Esophagus squamous epithelium (tissue), 5 donors: ENCODE data around the gene BAG2. TPM values are rescaled to one million over a fixed set of nuclear protein-coding genes. Genes with fewer than 3 reads are reported as not detected.
A peak's percentile ranks its signal among the peaks of the same experiment; 100 is the strongest.

Source experiments
- DNase-seq: peaks from one replicate; lab custom pipeline; 2025; lab: John Stamatoyannopoulos, UW
- H3K27ac ChIP-seq, 4 donors: fragments of 200-600 bp; sonication (generic); one replicate each; pipeline ENCODE4 v1.5.1; 2016 to 2019; ENCODE audit warnings: mild to moderate bottlenecking in 1 of 4
- H3K27me3 ChIP-seq, 4 donors: fragments of 200-600 bp; sonication (generic); 1 replicate in 3 of 4; 2 replicates in 1 of 4; pipeline versions ENCODE4 v1.5.1 to v1.6.0; 2017 to 2021; ENCODE audit warnings: antibody characterized with exemption in 1 of 4
- H3K36me3 ChIP-seq, 3 donors: fragments of 200-600 bp; sonication (generic); one replicate each; pipeline ENCODE4 v1.5.1; 2016 to 2019
- H3K4me1 ChIP-seq, 3 donors: fragments of 200-600 bp; sonication (generic); one replicate each; pipeline ENCODE4 v1.5.1; 2017 to 2019
- H3K4me3 ChIP-seq, 4 donors: fragments of 200-600 bp; sonication (generic); 1 replicate in 3 of 4; 2 replicates in 1 of 4; pipeline ENCODE4 v1.5.1; 2016 to 2019; ENCODE audit warnings: mild to moderate bottlenecking in 2 of 4, moderate library complexity in 1 of 4
- H3K9me3 ChIP-seq, 3 donors: fragments of 200-600 bp; sonication (generic); one replicate each; pipeline ENCODE4 v1.5.1; 2016 to 2019
- POLR2A ChIP-seq, 4 donors: fragments of 450-650 bp; IDR thresholded peaks; one replicate each; pipeline ENCODE4 v1.6.1; 2017; ENCODE audit warnings: antibody characterized with exemption in 4 of 4, mild to moderate bottlenecking in 4 of 4, moderate library complexity in 3 of 4
- WGBS, 2 donors: methylation state at CpG; one replicate each; pipeline ENCODE4 v1.1.5; 2018; 5-methylcytosine and 5-hydroxymethylcytosine counted together
- intact Hi-C: fragments of 100-400 bp; cut with DNase I; formaldehyde crosslinking; loops from one replicate; pipeline ENCODE4 v1.15.0; 2022
- total RNA-seq, 4 donors: library from RNA; depleted of rRNA; stranded (reverse); fragments of >200 nt; gene quantifications; one replicate each; pipeline ENCODE4 v1.1.0, GENCODE V29; 2016
- TF ChIP-seq, protein P1 (sequence below), 6 experiments: fragments of 450-650 bp in 4 of 6; fragments of 200-600 bp in 2 of 6; sonication (generic) in 2 of 6; IDR thresholded peaks; one replicate each; pipeline ENCODE4 v1.5.1; 2016 to 2019; ENCODE audit warnings: antibody characterized with exemption in 6 of 6, mild to moderate bottlenecking in 4 of 6, moderate library complexity in 4 of 6
- donor health status: DM: yes; HTN: yes; CAD: no.

The BAG2 gene
- 1 to 10 TPM in 3 of 4 donors, under 1 TPM in 1; 0.38 to 6.7 (median 1.5) TPM for total RNA-seq

DNA sequence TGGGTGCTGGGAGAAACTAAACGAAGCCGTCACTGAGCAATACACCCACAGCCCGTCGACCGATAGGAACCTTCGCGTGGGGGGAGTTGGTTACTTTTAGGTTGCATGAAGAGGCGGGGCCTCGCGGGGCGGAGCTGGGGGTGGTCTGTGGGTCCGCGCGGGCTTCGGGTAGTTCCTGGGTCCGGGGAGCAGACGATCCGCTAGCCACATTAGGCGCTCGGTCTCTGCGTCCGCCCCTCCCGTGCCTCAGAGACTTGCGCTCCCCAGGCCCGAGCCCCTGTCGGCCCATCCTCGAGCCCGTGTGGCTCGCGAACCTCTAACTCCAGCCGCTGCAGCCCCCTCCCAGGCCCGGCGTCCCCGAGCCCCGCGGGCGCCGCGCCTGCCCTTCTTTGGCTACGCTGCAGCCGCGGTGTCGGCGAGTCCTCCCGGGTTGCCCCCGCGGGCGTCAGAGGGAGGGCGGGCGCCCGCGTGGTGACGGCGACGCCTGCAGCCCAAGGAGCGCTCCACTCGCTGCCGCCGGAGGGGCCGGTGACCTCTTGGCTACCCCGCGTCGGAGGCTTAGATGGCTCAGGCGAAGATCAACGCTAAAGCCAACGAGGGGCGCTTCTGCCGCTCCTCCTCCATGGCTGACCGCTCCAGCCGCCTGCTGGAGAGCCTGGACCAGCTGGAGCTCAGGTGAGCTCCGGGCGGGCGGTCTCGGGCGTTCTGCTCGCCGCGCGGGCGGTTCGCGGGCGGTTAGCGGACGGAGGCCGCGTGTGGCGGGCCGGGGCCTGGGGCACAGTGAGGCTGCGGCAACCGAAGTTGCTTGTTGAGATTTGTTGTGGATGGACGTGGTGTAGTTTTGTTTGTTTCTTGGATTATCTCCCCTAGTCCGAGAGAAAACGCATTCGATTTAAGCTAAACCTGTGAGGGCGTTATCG is at the start of gene BAG2:
Gene BAG2 (plus strand): TSS at position 191 of the 920 bp plus-strand sequence. CDS start 372 bp downstream, at position 563.
- H3K36me3 ChIP-seq = peaks cover 0 to 15% (median 0%) of the 10 kb centered on the region in 3 donors
- H3K27ac ChIP-seq = peak within 1 kb of the TSS; percentile 76 to 96 (median 90)
- DNase-seq = peak; percentile 38
- WGBS, 2 donors = 2 to 3% methylated on average over 6 to 35 of the region's 97 CpGs
- TF ChIP-seq, protein P1, sequence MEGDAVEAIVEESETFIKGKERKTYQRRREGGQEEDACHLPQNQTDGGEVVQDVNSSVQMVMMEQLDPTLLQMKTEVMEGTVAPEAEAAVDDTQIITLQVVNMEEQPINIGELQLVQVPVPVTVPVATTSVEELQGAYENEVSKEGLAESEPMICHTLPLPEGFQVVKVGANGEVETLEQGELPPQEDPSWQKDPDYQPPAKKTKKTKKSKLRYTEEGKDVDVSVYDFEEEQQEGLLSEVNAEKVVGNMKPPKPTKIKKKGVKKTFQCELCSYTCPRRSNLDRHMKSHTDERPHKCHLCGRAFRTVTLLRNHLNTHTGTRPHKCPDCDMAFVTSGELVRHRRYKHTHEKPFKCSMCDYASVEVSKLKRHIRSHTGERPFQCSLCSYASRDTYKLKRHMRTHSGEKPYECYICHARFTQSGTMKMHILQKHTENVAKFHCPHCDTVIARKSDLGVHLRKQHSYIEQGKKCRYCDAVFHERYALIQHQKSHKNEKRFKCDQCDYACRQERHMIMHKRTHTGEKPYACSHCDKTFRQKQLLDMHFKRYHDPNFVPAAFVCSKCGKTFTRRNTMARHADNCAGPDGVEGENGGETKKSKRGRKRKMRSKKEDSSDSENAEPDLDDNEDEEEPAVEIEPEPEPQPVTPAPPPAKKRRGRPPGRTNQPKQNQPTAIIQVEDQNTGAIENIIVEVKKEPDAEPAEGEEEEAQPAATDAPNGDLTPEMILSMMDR (IDR thresholded peaks at IDR 0.05) = peak in 4 of 6 experiments; percentile 11 to 36 (median 11)
- peak in 2 of 4 donors; percentile 56 to 73 for TF ChIP-seq POLR2A (IDR thresholded peaks at IDR 0.05)
- H3K9me3 ChIP-seq = no peaks in the 10 kb centered on the region
- H3K4me3 ChIP-seq = peak within 1 kb of the TSS; percentile 57 to 79 (median 62)
- H3K4me1 ChIP-seq = peaks cover 0 to 37% (median 0%) of the 10 kb centered on the region in 3 donors
- intact Hi-C loops = no loop called here
- peaks cover 0 to 10% (median 0%) of the 10 kb centered on the region in 4 donors for H3K27me3 ChIP-seq

DNA sequence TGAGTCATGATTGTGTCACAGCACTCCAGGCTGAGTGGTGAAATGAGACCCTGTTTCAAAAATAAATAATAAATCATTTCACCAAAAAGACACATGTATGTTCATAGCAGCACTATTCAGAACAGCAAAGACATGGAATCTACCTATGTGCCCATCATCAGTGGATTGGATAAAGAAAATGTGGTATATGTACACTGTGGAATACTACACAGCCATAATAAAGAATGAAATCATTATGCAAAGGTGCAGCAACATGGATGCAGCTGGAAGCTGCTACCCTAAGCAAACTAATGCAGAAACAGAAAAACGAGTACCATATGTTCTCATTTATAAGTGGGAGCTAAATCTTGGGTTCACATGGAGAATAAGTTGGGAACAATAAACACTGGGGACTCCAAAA is 49.0 kb upstream of the BAG2 start:
- 100% methylated on average over 1 of the region's 1 CpG for WGBS, 2 donors
- TF ChIP-seq POLR2A (IDR thresholded peaks at IDR 0.05) = no peak
- TF ChIP-seq, protein P1 (IDR thresholded peaks at IDR 0.05) = no peak
- Histone ChIP-seq H3K27me3 (no peaks in the 10 kb centered on the region), H3K4me1 (no peaks in the 10 kb centered on the region), H3K27ac (no peak overlapping the region), H3K36me3 (peaks cover 0 to 24% (median 0%) of the 10 kb centered on the region in 3 donors), H3K4me3 (no peak overlapping the region), H3K9me3 (no peaks in the 10 kb centered on the region)
- DNase-seq = no peak
- intact Hi-C loops = no loop called here

DNA sequence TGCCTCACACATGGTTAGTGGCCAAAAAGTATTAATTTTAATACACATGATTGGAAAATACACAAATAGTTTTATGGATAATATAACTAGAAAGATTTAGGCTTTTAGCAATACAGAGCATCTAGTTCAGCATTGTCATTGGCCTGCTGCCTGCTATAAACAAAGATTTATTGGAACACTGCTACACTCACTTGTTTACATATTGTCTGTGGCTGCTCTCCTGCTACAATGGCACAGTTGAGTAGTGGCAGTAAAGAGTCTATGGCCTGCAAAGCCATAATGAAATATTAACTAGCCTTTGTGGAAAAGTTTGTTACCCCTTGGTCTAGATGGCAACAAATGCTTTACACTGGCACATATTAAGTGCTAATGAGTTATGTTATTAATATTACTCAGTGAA is 44.4 kb upstream of the BAG2 start:
- DNase-seq = no peak
- Histone ChIP-seq H3K36me3 (peaks cover 0 to 27% (median 0%) of the 10 kb centered on the region in 3 donors), H3K4me3 (no peak overlapping the region), H3K4me1 (peaks cover 0 to 6% (median 0%) of the 10 kb centered on the region in 3 donors), H3K27ac (no peak overlapping the region), H3K9me3 (no peaks in the 10 kb centered on the region), H3K27me3 (no peaks in the 10 kb centered on the region)
- TF ChIP-seq, protein P1 (IDR thresholded peaks at IDR 0.05) = no peak
- intact Hi-C loops = no loop called here

DNA sequence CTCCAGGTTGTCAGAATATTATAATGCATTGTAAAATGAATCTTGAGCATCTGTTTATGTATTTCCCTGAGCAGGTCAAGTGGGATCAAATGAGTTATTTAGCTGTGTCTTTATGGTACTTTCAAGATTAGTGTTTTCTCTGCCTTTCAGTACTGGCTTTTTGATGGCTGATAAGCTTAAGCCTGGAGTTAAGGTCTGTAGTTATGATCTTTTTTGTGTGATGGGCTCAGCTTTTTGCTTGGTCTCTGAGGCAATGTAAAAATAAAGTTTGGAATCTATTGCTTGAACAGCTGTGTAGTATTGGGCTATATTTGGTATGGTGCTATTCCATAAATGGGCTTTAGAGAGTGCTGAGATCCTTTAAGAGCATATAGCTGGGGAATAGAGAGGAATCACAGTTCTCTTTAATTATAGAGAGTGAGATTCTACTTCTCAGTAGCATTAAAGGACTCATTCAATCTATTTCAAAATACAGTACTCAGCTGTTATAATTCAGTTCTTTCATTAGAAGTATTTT is 41.4 kb upstream of the BAG2 start:
- Histone ChIP-seq H3K27me3 (no peaks in the 10 kb centered on the region), H3K27ac (no peak overlapping the region), H3K9me3 (no peaks in the 10 kb centered on the region), H3K36me3 (peaks cover 0 to 48% (median 6%) of the 10 kb centered on the region in 3 donors), H3K4me1 (peaks cover 0 to 6% (median 0%) of the 10 kb centered on the region in 3 donors), H3K4me3 (no peak overlapping the region)
- no peak for DNase-seq
- TF ChIP-seq POLR2A (IDR thresholded peaks at IDR 0.05) = no peak
- TF ChIP-seq, protein P1 (IDR thresholded peaks at IDR 0.05) = no peak
- intact Hi-C loops = no loop called here

DNA sequence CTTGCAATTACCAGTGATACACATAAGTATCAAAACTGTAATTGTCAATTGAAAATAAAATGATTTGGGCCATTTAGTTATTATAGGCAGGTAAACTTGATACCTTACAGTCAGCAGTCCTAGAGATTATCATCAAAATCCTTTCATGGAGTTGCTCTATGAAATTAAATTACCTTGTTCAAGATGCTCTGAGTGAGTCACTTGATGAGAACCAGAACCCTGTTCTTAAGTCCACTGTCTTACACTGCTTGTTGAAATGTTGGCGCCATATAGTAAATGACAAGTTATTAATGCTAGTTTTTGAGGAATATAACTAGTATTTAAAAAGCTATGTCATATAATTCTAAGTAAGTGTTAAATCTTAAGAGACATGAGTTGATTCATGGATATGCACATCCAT is 37.2 kb upstream of the BAG2 start:
- intact Hi-C loops = no loop called here
- Histone ChIP-seq H3K4me1 (peaks cover 0 to 6% (median 0%) of the 10 kb centered on the region in 3 donors), H3K27ac (no peak overlapping the region), H3K27me3 (no peaks in the 10 kb centered on the region), H3K4me3 (no peak overlapping the region), H3K36me3 (peaks cover 0 to 61% (median 6%) of the 10 kb centered on the region in 3 donors), H3K9me3 (no peaks in the 10 kb centered on the region)
- DNase-seq = no peak
- TF ChIP-seq POLR2A (IDR thresholded peaks at IDR 0.05) = no peak
- TF ChIP-seq, protein P1 (IDR thresholded peaks at IDR 0.05) = no peak
- WGBS, 2 donors = 100% methylated on average over 1 of the region's 1 CpG
